WTC11 (cell line): ENCODE measurements around the gene NT5DC4. TPM values are rescaled to one million over a fixed set of nuclear protein-coding genes. Genes with fewer than 3 reads are reported as not detected.
A peak's percentile ranks its signal among the peaks of the same experiment; 100 is the strongest.

Experiments
- ATAC-seq: fragments of 200-7000 bp; cut with Tn5 transposase; 2 replicates; pipeline ENCODE4 v1.10.0; 2021; ENCODE audit warnings: mild to moderate bottlenecking, moderate library complexity
- CTCF ChIA-PET: fragments of 300-600 bp; sonication (Branson Sonifier 250); formaldehyde crosslinking; loops from one replicate; lab custom pipeline; 2021; ENCODE audit warnings: antibody characterized with exemption; lab: Charles Lee
- POLR2A ChIA-PET: fragments of 350-600 bp; sonication (Branson Sonifier 250); formaldehyde crosslinking; loops from one replicate; lab custom pipeline; 2021; ENCODE audit warnings: antibody characterized with exemption; lab: Charles Lee
- DNase-seq: peaks from one replicate; pipeline ENCODE4 v3.0.0; 2021; ENCODE audit warnings: low spot score
- H3K27ac Mint-ChIP-seq: 2 replicates; pipeline ENCODE4 v1.8.0; 2021; ENCODE audit warnings: mixed read lengths
- H3K27me3 Mint-ChIP-seq: 2 replicates; pipeline ENCODE4 v1.8.0; 2021; ENCODE audit warnings: low read depth, mild to moderate bottlenecking, moderate library complexity, mixed read lengths
- H3K36me3 Mint-ChIP-seq: 2 replicates; pipeline ENCODE4 v1.8.0; 2021; ENCODE audit warnings: mixed read lengths
- H3K4me1 Mint-ChIP-seq: 2 replicates; pipeline ENCODE4 v1.8.0; 2022; ENCODE audit warnings: mixed read lengths
- H3K4me3 Mint-ChIP-seq: 2 replicates; pipeline ENCODE4 v1.8.0; 2021; ENCODE audit warnings: mild to moderate bottlenecking, moderate library complexity, mixed read lengths
- H3K9me3 Mint-ChIP-seq: 2 replicates; pipeline ENCODE4 v1.8.0; 2021; ENCODE audit warnings: mixed read lengths
- AFF4 ChIP-seq: sonication (generic); formaldehyde crosslinking; IDR thresholded peaks from 2 replicates; pipeline ENCODE4 v1.8.1; 2023; ENCODE audit warnings: mild to moderate bottlenecking, missing genetic modification reagents, borderline replicate concordance
- ERG ChIP-seq: fragments of 250-450 bp; sonication (Bioruptor Pico); IDR thresholded peaks from 2 replicates; pipeline ENCODE4 v1.8.0; 2021; ENCODE audit warnings: mild to moderate bottlenecking
- ETV6 ChIP-seq: sonication (generic); formaldehyde crosslinking; IDR thresholded peaks from 2 replicates; pipeline ENCODE4 v1.8.1; 2022; ENCODE audit warnings: mild to moderate bottlenecking, missing genetic modification reagents
- FOXP4 ChIP-seq: sonication (generic); formaldehyde crosslinking; IDR thresholded peaks from 2 replicates; pipeline ENCODE4 v1.8.0; 2022; ENCODE audit warnings: mild to moderate bottlenecking, missing genetic modification reagents
- GABPB1 ChIP-seq: sonication (generic); formaldehyde crosslinking; IDR thresholded peaks from 2 replicates; pipeline ENCODE4 v1.8.1; 2023; ENCODE audit warnings: mild to moderate bottlenecking, missing genetic modification reagents
- HMGXB4 ChIP-seq: sonication (generic); formaldehyde crosslinking; IDR thresholded peaks from 2 replicates; pipeline ENCODE4 v1.8.1; 2023; ENCODE audit warnings: mild to moderate bottlenecking, moderate library complexity, missing genetic modification reagents
- JAZF1 ChIP-seq: fragments of 250-450 bp; sonication (Bioruptor Pico); IDR thresholded peaks from 2 replicates; pipeline ENCODE4 v1.9.0; 2021; ENCODE audit warnings: moderate library complexity, mild to moderate bottlenecking, inconsistent platforms
- MXD4 ChIP-seq: fragments of 250-450 bp; sonication (Bioruptor Pico); IDR thresholded peaks from 2 replicates; pipeline ENCODE4 v1.8.0; 2021; ENCODE audit warnings: mild to moderate bottlenecking, moderate library complexity, borderline replicate concordance
- NFYB ChIP-seq: sonication (generic); formaldehyde crosslinking; conservative IDR thresholded peaks from 2 replicates; pipeline ENCODE4 v1.8.0; 2022; ENCODE audit warnings: low read depth, missing genetic modification reagents
- PREB ChIP-seq: sonication (generic); formaldehyde crosslinking; IDR thresholded peaks from 2 replicates; pipeline ENCODE4 v1.8.1; 2022; ENCODE audit warnings: mild to moderate bottlenecking, missing genetic modification reagents, moderate library complexity, borderline replicate concordance
- SOX15 ChIP-seq: fragments of 250-450 bp; sonication (Bioruptor Pico); IDR thresholded peaks from 2 replicates; pipeline ENCODE4 v1.9.0; 2021; ENCODE audit warnings: mild to moderate bottlenecking
- TCF7 ChIP-seq: sonication (generic); formaldehyde crosslinking; IDR thresholded peaks from 2 replicates; pipeline ENCODE4 v1.8.0; 2022; ENCODE audit warnings: mild to moderate bottlenecking, low read depth, missing genetic modification reagents, moderate library complexity
- ZNF121 ChIP-seq: sonication (generic); formaldehyde crosslinking; IDR thresholded peaks from 2 replicates; pipeline ENCODE4 v1.8.0; 2023; ENCODE audit warnings: missing genetic modification reagents
- ZNF138 ChIP-seq: sonication (generic); formaldehyde crosslinking; conservative IDR thresholded peaks from 2 replicates; pipeline ENCODE4 v1.8.1; 2022; ENCODE audit warnings: mild to moderate bottlenecking, moderate library complexity, missing genetic modification reagents
- ZNF281 ChIP-seq: sonication (generic); formaldehyde crosslinking; IDR thresholded peaks from 2 replicates; pipeline ENCODE4 v1.8.0; 2023; ENCODE audit warnings: mild to moderate bottlenecking, missing genetic modification reagents
- ZNF423 ChIP-seq: fragments of 250-450 bp; sonication (Bioruptor Pico); IDR thresholded peaks from 2 replicates; pipeline ENCODE4 v2.1.2; 2022; ENCODE audit warnings: mild to moderate bottlenecking, moderate library complexity
- total RNA-seq: library from RNA; stranded (reverse); gene quantifications from 3 replicates; pipeline ENCODE4 v1.2.3, GENCODE V29; 2021

The NT5DC4 gene
- total RNA-seq, 1 experiment from 2014 or later: not detected

GRCh38 chr2:112757265-112757664 is 36.4 kb downstream of the NT5DC4 start:
- no peak overlapping the region for H3K27ac Mint-ChIP-seq
- no peak for ATAC-seq
- no peaks in the 10 kb centered on the region for H3K9me3 Mint-ChIP-seq
- DNase-seq: no peak
- H3K4me3 Mint-ChIP-seq: no peak overlapping the region
- POLR2A ChIA-PET: no interaction called here
- TF ChIP-seq ZNF281 (CRISPR knock-in tag) (no peak), SOX15 (CRISPR knock-in tag) (no peak), ZNF121 (CRISPR knock-in tag) (no peak), GABPB1 (CRISPR knock-in tag) (peak; percentile 73), PREB (CRISPR knock-in tag) (no peak), FOXP4 (CRISPR knock-in tag) (no peak)
- peaks cover 73% of the 10 kb centered on the region for H3K36me3 Mint-ChIP-seq
- H3K27me3 Mint-ChIP-seq: no peaks in the 10 kb centered on the region
- CTCF ChIA-PET: no interaction called here
- H3K4me1 Mint-ChIP-seq: 0 out of 2 replicates have a peak, but pooled peaks cover 2% of the 10 kb centered on the region

GRCh38 chr2:112758711-112759110 is 37.9 kb downstream of the NT5DC4 start:
- DNase-seq: no peak
- H3K4me1 Mint-ChIP-seq: peaks cover 16% of the 10 kb centered on the region
- H3K4me3 Mint-ChIP-seq: no peak overlapping the region
- CTCF ChIA-PET: no interaction called here
- no peaks in the 10 kb centered on the region for H3K27me3 Mint-ChIP-seq
- TF ChIP-seq ERG (CRISPR knock-in tag): no peak
- no peak for TF ChIP-seq ZNF138 (CRISPR knock-in tag)
- TF ChIP-seq JAZF1 (CRISPR knock-in tag): no peak
- TF ChIP-seq NFYB (CRISPR knock-in tag): no peak
- no peak for TF ChIP-seq HMGXB4
- TF ChIP-seq GABPB1 (CRISPR knock-in tag): no peak
- TF ChIP-seq, all 79 proteins: peak for 0
- H3K36me3 Mint-ChIP-seq: peaks cover 64% of the 10 kb centered on the region
- ATAC-seq: no peak
- H3K27ac Mint-ChIP-seq: no peak overlapping the region
- POLR2A ChIA-PET: no interaction called here
- no peaks in the 10 kb centered on the region for H3K9me3 Mint-ChIP-seq

GRCh38 chr2:112760149-112760548 is 39.3 kb downstream of the NT5DC4 start:
- CTCF ChIA-PET: interaction anchor here (0.8 to 1.5 kb wide), 3 partner anchors 11 to 181 kb away, joined by 3 to 4 read pairs (median 4); no protein-coding TSS in a partner anchor
- Mint-ChIP-seq H3K4me3 (no peak overlapping the region), H3K9me3 (no peaks in the 10 kb centered on the region), H3K4me1 (peaks cover 18% of the 10 kb centered on the region), H3K27ac (no peak overlapping the region), H3K27me3 (no peaks in the 10 kb centered on the region), H3K36me3 (peaks cover 50% of the 10 kb centered on the region)
- ATAC-seq (no peak), DNase-seq (no peak)
- POLR2A ChIA-PET: no interaction called here
- TF ChIP-seq TCF7 (no peak), MXD4 (CRISPR knock-in tag) (no peak), ZNF423 (CRISPR knock-in tag) (no peak), ETV6 (CRISPR knock-in tag) (no peak), ZNF281 (CRISPR knock-in tag) (no peak), AFF4 (no peak)
